ENCODE data around the gene ZNF33A.

DNA sequence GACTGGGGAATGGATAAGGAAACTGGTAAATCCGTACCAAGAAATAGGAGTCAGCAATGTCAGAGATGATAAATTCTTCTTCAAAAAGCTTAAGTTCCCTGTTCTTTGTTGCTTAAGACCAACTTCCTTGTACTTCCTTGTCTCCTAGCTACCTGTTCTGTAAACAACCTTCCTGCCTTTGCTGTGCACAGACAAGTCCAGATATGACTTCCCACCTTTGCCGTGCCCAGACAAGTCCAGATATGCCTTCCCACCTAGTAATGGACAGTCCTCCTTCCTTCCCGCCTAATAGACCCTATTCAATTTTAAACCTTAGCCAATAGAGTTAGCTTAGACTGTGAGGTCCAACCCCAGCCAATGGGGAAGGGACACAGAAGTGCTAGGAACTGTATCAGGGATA lies 2.5 kb upstream of the ZNF33A start:
- TF ChIP-seq, protein P1, sequence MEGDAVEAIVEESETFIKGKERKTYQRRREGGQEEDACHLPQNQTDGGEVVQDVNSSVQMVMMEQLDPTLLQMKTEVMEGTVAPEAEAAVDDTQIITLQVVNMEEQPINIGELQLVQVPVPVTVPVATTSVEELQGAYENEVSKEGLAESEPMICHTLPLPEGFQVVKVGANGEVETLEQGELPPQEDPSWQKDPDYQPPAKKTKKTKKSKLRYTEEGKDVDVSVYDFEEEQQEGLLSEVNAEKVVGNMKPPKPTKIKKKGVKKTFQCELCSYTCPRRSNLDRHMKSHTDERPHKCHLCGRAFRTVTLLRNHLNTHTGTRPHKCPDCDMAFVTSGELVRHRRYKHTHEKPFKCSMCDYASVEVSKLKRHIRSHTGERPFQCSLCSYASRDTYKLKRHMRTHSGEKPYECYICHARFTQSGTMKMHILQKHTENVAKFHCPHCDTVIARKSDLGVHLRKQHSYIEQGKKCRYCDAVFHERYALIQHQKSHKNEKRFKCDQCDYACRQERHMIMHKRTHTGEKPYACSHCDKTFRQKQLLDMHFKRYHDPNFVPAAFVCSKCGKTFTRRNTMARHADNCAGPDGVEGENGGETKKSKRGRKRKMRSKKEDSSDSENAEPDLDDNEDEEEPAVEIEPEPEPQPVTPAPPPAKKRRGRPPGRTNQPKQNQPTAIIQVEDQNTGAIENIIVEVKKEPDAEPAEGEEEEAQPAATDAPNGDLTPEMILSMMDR (IDR thresholded peaks at IDR 0.05) = no peak
- TF ChIP-seq POLR2A (IDR thresholded peaks at IDR 0.05) (no peak), EP300 (IDR thresholded peaks at IDR 0.05) (no peak), POLR2AphosphoS5 (IDR thresholded peaks at IDR 0.05) (no peak)
